NAMALWA (cell line): ENCODE results near the gene HIVEP3.

Source experiments
- DNase-seq: peaks from one replicate; pipeline ENCODE4 v3.0.0-alpha.2; 2015; ENCODE audit warnings: low spot score

HIVEP3 gene

DNA sequence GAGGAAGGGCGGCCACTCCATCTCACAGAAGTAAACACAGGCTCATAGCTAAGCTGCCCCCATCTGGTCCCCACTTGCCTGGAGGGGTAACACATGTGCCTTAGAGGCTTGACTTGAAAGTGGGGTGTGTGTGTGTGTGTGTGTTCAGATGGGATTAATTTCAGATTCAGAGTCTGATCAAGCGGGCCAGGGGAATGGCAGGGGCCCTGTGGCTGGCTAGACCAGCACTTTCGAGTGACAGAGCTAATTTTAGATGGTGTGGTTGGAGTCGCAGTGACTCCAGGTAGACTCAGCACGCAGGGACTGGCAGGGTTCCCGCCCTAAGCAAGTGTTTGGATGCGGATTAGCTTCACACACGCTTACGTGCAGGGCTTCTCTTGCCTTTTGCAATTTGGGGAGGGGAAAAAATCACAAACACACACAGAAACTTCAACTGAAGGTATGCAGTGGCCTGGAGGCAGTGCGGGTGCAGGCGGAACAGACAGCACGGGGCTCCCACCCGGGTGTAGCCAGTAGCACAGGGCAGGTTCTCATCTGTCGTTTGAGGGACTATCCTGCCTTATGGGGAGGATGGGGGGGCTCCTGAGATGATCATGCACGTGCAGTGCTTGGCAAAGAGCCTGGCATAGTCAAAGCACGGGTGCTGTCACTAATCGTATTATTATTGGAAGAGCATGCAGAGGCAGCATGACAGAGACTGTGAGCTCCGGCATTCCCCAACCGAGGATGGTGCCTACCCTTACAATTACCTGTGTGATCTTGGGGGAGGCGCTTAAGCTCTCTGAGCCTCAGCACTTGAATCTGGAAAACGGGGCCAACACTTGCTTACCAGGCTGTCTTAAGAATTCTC is 435.5 kb downstream of the HIVEP3 start:
- no peak for DNase-seq

DNA sequence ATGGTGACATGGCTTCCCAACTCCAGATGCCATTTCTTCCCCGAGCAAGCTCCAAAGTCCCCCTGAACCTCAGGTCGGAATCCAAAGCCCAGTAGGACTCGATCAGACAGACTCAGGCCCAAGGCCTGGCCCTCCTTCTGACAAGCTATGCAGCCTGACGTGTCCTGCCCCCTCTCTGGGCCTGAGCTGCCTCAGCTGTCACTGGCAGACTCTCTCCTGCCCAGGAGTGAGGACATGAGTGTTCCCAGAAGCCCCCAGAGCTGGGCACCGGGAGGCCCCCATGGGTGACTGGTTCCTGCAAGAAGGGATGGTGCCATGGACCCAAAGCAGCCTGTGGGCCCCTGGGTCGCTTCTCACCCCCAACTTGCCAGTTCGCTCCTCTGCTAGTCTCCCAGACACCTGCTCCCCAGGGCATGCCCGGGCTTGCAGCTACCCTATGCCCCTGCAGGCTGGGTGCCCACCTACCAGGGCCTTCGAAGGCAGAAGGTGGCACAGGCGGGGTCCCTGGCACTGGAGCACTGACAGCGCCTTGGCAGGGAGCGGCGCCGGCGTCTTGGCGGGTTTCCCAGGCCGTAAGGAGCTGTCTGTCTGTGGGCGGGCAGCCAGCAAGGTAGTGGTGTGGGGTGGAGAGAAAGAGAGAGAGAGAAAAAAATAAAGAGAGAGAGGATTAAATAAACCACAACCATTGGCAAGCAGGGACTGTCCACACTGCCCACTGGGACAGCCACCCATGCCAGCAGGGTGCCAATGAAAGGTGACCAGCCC is 436.5 kb downstream of the HIVEP3 start:
- DNase-seq, result no peak

DNA sequence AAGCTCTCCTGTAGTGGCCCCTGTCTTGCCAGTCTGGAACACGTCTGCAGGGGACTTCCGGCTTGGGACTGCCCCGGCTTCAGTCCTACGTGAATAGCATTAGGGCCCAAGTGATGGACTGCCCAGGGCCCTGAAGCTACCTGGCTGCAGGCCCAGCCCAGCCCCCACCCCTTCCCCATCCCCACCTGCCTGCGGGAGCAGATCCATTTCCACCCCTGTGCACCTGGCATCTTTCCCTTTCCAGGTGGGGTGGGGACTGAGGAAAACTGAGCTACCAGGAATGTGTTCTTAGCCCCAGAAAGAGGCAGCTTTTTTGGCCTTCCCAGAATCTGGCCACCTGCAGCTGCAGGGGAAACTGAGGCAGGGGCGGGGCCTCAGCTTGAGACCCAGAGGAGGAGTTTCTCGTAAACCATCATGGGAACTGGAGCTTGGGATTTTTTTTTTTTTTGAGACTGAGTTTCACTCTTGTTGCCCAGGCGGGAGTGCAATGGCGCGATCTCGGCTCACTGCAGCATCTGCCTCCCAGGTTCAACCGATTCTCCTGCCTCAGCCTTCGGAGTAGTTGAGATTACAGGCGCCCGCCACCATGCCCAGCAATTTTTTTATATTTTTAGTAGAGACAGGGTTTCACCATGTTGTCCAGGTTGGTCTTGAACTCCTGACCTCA is 437.5 kb downstream of the HIVEP3 start:
- no peak for DNase-seq

DNA sequence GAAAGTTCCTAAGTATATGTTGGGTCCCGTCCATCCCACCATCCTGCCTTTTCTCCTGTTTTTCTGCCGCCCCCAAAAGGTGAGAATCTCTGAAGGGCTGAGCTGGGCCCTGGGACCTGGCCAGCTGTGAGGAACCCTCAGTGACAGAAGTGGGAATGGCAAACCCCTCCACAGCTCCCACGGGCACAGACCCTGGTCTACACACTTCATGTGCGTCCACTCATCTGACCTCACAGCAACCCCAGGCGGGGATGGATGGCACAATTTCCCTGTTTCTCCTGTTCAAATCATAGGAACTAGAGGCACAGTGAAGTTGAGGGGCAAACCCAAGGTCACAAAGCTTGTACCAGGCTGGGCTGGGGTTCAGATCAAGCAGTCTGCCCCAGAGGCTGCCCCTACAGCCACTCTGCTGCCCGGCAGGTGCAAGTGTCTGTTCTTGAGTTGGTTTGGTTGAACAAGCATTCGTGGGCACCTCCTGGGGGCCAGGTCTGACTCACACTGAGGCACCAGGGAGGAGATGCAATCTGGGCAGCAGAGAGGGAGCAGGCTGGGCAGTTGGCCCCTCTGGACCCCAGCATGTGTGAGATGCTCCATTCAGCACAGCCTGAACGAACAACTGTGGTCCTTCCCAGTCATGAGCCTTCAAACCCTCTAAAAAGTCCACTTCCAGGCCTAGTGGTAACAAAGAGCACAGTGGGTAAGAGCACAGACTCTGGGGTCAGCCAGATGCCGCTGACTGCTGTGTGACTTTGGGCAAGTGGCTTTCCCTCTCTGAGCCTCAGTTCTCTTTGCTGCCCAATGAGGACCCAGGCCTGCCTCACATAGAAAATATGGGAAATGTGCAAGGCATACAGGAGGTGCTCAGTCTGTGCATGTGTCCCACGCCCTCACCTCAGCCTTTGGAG is 438.3 kb downstream of the HIVEP3 start:
- DNase-seq, result no peak

DNA sequence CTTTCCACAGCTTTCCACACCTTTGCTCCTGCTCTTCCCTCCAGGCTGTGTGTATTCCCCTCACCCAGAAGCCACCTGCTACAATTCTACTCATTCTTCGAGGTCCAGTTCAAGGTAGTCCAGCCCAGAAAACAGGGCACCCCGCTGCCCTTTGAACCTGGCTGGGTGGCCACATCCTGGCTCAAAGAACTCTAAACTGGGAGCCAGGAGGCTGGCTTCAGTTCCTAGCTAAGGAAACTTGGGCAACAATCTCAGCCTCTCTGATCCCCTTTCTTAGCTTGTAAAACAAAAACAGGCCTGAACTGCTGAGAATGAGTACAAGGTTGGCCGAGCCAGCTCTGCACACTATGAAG is 438.9 kb downstream of the HIVEP3 start:
- no peak for DNase-seq

DNA sequence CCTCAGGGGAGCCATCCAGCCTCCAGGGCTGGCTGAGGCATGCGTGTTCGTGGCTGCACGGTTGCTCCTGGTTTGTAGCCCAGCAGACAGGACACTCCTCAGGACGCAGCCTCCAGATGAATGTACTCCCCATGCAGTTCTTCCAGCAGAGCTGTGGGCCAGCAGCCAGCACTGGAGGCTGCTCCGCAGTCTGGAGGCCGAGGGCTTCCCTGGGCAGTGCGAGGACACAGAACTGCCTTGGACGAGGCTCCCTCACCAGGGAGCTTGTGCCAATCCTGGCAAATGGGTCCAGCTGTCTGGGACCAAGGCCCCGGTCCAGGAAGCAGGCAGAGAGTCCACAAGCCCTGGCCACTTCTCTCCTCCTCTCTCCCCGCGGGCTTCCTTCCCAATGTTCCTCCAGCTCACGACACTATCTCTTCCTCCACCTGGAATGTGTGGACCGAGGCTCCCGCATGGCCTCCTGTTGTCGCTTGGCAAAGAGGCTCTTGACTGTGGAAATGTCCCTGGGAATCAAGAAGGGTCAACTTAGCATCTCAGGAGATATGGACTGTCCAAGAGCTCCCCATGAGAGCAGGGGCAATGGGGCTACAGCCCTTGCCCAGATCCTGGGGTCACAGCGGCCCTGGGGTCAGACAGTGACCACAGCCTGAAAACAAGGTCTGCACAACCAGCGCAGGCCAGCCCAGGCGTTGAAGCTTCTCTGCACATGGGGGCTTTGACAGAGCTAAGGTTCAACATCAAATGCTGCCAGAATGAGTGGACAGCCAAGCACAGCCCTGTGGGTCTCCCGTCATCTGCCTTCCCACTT is 439.5 kb downstream of the HIVEP3 start:
- no peak for DNase-seq

DNA sequence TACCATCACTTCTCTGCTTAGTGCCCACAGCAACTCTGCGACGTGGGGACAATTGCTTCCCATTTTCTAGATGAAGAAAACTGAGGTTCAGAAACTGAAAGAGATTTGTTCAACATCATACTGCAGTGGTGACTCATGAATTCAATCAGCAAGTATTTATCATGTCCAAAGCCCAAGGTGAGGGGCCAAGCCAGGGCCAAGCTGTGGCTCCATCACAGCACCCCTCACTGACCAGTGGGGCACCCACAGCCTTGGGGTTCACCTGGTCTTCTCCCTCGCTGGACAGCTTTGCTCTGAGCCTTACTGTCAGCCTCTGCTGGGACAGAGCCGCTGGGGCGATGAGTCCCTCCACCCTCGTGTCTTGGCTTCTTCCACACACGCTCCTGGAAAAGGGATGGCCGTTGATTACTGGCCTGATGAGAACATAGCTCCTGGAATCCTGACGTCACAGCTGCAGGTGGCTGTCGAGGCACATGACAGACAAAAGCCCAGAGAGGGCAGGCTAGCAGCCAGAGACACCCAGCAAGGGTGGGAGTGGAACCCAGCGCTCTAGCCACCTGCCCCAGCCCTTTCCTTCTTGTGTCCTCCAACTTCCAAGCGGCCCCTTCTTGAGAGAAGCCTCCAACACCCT is 440.5 kb downstream of the HIVEP3 start:
- DNase-seq, result no peak

DNA sequence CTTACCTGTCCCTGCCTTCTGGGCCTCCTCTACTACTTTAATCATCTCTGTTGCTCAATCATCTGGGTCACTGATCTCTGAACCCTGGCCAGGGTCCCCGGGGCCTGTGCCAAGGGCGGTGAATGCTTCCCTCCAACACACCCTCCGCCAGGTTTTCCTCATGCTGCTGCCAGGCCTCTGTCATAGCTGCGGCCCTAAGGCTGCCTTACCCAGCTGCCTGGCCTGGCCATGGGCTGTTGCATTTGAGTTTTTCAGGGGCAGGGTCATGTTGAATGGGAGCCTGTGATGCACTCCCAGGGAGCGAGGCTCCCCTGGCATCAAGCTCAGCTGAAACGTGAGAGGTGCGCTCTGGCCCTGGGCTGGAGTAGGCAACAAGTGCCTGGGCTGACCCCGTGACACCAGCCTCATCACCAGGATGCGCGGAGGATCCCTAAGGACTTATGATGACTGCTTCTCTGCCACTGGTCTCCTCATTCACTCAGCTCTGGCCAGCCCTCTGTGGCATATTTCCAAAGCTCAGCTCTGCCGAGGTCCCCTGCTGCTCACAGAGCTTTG is 441.8 kb downstream of the HIVEP3 start:
- DNase-seq, result no peak

DNA sequence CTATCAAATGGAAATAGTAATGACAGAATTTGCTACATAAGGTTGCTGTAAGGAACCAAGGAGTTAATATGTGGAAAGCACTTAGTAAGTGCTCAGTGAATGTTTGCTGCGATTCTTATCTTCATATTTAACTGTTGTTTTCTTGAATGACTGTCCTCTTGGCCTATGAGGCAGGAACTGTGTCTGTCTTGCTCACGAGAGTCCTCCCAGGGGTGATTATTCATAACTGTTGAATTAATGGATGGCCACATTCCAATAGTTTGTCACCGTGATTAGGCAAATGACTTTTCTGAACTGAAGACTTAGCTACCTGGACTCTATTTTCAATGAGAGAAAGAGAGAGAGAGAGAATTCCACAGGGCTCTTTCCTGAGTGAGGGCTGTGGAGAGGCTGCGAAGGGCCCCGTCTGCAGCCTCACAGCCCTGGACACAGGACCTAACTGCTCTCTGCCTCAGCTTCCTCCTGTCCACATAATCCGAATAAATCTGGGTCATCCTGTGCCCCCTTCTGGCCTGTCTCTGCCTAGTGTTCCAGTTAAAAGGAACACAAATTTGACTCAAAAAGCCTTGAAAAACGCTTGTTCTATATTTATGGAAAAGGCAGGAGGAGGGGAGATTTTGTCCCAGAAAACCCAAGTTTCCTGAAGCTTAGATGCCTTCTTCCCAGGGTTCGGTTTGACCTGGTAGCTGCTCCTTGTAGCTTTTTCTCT is 442.7 kb downstream of the HIVEP3 start:
- DNase-seq, result no peak

DNA sequence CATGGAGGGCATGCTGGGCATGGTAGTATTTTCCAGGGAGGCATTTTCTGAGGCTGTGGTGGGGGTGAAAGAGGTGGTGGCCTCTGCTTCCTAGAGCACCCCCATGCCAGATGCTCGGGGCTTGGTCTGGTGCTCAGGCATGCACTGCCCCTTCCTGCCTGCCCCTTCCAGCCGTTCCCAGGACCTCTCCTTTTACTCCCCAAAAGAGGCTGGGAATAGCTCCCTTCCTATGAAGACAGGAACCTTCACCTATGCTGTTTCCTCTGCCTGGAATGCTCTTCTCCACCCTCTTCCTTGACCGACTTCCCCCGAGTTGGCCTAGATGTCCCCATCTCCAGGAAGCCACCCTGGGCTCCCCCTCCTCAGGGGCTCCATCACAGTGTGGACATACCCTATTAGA is 443.4 kb downstream of the HIVEP3 start:
- DNase-seq, result no peak

DNA sequence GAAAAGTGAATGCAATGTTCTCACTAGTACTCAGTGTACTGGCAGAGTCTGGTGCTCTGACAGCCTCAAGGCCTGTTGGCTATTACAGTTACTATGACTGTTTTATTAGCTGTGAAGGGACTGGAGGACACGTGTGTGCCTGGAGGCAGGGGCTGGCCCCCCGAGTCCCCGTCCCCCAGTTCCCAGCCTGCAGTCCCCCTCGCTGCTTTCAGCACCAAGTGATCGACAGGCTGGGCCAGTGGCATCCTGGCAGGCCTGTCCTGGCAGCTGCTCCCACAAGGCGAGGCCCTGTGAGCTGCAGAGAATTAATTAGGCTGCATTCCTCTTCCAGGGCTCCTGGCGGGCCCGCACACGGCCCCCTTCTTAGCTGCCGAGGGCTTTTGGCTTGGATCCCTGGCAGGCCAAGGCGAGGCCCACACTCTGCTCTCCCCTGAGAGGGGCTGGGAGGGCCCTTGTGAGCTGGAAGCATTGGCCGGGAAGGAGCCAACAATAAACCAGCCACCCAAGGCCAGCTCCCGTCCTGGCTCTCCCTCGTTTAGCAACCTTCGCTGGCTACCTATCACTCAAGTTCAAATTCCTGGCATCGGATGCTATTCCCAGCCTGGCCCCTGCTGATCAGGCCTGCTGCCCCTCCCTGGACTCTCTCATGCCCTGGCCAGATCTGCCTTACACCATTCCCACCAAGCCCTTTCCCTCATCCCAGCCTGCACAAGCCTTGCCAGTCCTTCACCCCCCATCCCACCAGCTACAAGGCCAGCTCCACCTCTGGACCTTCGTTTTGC is 444.0 kb downstream of the HIVEP3 start:
- no peak for DNase-seq

DNA sequence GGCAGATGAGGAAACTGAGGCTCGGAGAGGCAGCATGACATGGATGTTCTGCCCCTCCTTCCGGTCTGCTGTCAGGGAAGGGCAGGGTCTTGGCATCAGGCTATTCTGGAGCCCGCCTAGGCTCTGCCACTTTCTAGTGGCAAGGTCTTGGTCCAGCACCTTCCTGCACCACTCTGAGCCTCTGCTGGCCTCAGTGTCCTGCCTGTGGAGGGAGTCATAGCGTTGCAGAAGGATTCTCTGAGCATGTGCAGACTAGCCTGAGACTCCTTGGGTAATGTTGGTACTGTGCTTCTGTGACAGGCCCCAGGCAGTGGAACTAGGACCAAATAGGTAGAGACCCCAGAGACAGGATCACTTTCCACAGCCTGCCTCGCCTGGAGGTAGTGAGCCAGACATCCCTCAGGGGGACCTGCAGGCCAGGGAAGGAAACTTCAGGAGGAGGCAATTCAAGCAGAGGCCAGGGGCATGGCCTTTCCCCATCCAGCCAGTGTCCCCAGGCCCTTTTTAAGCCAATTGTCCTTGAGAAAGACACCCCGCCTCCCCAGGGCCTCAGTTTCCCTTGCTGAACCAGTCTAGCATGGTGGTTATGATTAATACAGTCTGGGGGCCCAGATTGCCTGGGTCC is 444.9 kb downstream of the HIVEP3 start:
- no peak for DNase-seq

DNA sequence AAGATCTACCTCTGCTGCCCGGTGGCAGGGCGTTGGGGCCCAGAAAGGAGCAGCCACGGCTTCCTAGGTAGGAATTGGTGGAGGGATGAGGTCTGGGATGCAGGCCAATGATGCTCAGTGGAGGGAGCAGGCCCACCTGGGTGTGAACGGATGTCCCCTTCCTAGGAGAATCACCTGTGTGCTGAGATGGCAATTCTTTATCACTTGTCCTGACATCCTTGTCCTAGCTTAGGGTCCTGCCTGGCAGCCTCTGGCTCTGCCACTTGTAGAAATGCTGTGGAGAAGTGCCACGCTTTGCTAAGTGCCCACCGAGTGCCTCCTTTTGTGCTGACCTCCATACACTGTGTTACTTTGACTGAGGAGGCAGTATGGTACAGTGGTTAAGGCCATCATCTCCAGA is 447.1 kb downstream of the HIVEP3 start:
- DNase-seq, result no peak

DNA sequence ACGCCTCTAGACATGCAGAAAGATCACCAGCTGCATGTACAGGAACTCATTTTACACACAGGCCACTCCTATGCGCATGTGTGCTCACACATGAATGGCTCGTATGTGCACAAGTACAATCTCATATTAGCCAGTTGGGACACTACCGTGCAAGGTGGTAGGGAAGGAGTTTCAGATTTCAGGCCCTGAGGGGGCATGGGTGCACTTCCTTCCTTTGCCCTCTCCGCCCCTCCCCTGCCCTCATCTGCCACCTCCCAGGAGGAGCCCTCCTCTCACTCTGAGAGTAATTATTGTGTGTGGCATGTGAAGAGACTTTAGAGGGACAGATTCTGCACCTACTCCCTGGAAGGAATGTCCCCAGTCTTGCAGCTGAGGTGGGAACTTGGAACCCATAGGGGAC is 449.0 kb downstream of the HIVEP3 start:
- no peak for DNase-seq

DNA sequence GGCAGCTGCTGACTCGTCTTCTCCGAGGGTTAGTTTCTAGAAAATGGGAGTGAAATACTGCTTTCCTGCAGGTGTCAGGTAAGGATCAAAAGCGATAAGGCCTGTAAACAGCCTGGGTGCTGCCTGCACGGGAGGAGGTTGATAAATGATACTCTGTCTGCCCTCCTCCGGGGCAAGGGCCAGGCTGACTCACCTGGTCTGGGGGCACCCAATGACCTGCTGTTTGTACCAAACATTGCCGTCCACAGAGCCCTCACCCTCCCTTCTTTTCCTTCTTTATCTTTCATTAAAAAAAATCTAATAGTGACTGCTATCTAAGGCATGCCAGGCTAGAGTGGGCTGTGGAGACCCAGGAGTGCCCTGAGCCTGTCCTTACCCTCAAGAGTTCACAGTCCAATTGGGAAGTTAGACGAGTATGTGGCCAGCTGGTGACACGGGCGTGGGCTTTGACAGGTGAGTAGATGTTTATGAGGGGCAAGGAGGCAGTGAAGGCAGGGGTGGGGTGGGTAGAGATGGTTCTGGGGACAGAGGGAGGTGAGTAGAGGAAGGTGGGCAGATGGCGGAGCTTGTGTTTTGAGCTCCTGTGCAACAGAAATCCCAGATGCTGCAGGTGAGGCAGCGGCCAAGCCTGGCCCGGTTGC is 450.5 kb downstream of the HIVEP3 start:
- no peak for DNase-seq

DNA sequence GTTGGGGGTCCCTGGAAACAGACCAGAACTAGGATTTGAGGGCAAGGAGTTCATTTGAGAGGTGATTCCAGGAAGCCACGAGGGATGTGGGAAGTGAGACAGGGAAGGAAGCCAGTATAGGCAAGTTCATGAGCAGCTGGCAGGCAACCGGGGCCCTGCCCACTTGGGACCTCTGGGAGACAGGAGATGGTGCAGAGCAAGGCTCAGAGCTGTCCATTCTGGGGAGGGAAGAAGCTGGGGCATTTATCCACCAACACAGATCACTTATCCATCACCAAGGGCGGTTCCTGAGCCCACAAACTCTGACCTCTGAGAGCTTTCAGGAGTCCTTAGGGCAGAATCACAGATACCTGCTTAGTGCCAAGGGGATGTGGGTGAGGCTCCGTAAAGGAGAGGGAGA is 451.0 kb downstream of the HIVEP3 start:
- no peak for DNase-seq

DNA sequence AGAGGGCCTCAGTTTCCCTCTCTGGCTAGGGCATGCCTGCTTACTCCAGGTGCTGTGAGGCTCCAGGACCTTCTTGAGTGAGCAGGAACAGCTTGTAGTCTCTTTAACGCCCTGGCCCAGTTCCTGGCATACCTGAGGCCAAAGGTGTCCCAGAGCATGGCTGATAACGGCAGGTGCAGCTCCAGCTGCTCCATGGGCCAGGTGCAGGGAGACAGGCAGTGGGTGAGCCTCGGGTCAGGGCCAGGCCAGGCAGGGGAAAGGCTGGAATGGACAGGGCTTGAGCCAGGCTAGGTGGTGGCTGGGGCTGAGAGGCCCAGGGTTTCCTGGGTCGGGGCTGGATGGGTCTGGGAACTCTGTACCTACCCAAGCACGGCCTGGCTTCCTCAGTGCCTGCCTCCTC is 452.6 kb downstream of the HIVEP3 start:
- no peak for DNase-seq

DNA sequence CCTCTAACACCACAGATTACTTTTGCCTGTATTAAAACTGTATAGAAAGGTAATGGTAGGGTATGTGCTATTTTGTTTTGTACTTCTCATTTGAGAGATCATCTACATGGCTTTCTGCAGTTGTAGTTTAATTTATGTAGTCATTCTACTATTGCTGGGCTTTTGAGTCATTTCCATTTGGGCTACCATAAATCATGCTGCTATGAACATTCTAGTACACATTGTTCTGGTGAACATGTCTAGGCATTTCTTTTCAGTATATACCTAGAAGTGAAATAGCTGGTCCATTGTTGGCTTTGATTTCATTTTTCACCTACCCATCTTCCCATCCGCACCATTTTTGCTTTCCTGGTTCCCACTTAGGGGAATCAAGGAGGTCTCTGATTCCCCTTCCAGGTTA is 453.0 kb downstream of the HIVEP3 start:
- DNase-seq, result no peak
